Activated CD4-positive, alpha-beta T cell treated with anti-CD3 and anti-CD28 coated beads, Interleukin-2, amount 50 U/mL, for 24 hours (primary cell): Measurements from ENCODE around the gene PKD2L2.
A peak's percentile ranks its signal among the peaks of the same experiment; 100 is the strongest.
"Not testable (repeated sequence)": the region's sequence is repeated elsewhere in the genome, so short reads cannot be mapped to it uniquely, and the experiment has no call there.

Experiments used
- DNase-seq, 2 donors: peaks; one replicate each; pipeline ENCODE4 v3.0.0-alpha.2; 2020; ENCODE audit warnings: low read depth in 1 of 2, low spot score in 1 of 2

Gene PKD2L2

DNA sequence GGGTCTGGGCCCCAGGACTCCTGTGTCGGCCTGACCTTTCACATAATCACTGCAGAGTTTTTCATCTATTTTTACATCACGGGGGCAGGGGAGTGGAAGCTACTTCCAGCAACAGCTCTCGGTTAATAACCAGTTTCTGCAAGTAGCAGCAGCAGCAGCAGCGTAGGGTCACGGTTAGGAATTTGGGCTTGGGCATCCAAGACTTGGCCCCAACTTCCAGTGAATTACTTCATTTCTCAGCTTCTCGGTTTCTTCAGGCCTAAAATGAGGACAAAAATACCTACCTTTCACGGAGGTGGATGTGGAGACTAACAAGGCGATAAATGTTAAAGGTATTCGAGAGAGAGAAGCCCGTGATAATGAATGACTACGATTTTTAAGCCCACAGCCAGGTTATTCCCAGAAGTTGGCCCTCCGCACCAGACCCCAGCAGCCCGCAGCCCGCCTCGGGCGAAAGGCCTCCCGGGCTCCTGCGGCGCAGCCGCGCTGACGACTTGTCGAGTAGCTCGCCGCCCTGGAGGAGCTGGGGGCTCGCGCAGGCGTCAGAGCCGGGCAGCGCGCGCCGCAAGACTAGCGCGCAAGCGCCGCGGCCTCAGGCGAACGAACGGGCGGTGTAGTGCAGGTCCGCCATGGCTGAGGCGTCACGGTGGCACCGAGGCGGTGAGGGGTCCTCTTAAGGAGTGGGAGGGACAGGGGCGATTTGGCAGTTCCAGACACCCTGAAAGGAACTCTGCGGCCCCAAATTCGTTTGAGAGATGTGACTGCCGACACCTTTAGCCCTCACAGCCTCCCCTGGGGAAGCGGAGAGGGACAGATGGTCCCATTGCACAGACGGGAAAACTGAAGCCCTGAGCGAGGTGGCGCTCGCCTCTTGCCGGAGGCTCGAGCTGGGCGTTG lies at the start of gene PKD2L2:
Gene PKD2L2, plus strand, starts transcription at position 595 of the 897 bp plus-strand sequence. Its CDS starts 35 bp downstream, at position 630.
- peak; percentile 59 to 76 for DNase-seq

DNA sequence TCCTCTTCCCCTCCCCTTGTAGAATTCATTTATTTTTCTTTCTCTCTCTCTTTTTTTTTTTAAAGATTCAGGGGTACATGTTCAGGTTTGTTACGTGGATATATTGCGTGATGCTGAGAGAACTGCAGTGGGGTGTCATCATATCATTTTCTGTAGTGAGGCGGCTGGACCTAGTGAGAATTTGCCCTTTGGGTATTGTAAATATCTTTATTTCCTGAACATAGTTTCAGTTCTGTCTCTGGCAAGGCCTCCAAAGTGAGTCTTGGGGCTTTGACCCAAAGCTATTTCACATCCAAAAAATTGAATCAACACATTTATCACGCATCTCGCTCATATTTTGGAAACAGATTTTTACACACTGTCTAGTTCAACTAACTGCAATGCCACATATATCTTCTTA lies 47.0 kb upstream of the PKD2L2 start:
- DNase-seq: no peak

DNA sequence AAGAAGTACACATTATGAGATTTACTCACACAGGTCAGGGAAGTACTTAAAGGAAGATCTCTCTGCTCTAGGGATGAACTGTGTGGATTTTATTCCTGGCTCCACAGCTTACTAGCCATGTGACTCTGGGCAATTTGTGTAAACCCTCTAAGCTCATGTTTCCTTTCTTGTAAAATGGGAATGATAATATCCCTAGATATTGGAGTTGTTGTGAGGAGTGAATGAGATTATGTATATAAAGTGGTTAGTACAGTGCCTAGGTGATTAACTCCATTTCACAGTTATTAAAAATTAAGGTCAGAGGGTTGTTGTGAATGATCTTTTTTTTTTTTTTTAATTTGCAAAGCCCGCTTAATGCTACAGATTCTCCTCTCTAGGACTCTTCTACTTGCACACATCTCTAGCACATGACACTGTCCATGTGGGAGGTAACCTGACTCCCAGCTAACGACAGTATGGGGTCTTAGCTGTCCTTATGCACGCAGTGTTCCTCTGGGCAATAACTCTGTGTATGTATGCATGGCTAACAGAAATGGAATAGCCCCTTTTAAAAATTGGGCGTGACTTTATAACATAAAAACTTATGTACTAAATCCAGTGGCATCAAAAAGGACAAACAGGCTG lies 45.5 kb upstream of the PKD2L2 start:
- DNase-seq: no peak

DNA sequence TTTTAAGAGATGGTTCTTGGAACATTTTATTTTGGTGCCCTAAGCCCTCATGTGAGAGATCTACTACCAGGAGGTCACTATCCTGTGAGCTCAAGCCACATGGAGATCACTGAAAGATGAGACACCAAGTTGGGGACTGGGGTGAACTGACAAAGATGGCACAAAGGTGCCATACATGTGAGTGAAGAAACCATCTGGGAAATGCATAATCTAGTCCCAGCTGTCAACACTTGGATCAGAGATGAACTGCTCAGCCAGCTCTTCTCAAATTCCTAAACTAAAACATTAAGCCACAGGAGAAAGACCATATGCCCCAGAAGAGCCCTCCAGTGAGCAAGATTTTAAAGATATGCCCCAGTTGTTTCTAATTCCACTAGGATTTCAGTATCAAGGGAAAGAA lies 43.8 kb upstream of the PKD2L2 start:
- DNase-seq: no peak

DNA sequence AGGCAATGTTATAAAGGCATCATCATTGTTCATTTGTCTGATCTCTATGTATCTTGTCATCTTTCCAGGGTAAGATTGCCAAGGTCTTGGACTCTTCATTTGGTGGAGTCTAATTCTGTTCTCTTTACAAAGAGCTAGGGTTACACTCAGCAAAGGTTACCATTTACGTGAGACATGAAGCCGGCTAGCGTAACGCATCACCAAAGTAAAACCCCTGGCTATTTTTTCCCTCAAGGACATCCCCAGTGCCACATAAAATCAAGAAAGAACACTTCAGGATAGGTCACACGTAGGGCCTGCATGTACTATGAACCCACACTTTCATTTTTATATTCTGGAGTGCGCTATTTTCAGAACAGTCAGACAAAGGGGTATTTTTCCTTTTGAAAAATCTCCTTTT lies 41.6 kb upstream of the PKD2L2 start:
- no peak for DNase-seq

DNA sequence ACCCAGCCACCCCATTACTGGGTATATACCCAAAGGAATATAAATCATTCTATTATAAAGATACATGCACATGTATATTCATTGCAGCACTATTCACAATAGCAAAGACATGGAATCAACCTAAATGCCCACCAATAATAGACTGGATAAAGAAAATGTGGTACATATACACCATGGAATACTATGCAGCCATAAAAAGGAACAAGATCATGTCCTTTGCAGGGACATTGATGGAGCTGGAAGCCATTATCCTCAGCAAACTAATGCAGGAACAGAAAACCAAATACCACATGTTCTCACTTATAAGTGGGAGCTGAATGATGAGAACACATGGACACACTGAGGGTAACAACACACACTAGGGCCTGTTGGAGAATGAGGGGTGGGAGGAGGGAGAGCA lies 36.1 kb upstream of the PKD2L2 start:
- not testable (repeated sequence) for DNase-seq

DNA sequence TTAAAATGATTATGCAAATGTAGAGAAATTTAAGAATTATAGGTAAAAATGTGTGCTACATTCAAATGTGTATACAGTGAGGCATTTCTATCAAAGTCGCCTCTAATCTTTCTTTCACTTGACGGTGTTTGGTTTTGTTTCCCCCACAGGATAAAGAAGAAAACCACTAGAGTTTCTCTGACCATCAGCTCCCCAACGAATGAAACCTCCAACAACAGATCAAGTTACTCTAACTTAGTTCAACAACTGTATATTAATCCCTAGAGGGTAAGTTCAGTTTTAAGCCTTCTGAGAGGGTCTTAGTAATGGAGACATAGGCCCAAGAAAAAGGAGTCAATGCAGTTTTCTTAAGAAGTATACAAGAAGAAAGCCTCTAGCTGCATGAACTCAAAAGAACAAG lies 33.1 kb upstream of the PKD2L2 start:
- DNase-seq: no peak

DNA sequence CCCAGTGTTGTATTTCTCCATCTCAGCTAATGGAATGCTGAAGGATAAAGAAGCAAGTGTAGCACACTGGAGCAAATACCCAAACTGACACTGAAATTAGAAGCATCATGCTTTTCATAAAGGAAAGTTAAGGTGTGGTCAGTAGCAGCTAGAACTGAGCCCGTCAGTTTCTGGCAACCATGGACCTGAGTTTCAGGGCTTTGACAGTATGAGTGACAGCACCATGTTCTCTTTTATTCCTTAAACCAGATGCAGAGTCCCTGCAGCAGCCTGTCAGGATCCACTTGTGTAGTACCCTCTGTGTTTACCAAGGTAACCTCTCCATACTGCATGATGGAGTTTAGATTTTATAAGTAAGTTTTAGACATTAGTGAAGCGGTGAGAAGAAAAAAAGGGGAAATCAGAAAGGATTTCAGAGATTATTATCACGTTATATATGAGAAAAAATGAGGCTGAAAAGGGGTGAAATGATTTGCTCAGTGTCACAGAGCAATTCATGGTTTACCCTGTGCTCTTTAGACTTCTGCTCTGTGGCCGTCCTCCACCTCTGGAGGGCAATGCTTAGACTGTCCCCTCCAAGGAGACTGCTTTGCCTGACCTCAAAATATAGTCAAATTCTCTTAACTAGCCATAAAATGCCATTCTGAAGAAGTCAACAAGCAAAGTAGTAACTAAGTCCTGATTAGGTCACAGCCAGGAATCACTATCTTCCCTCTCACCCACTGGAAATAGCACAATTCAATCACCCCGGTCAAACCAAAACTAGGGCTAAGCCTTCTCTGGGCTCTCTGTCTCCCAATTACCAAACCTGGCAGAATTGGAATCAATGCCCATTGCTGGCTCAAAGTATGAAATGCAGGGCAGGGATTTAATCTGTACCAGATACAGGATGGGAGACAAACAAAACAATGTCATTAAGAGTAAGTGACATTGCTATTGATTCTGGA lies 32.1 kb upstream of the PKD2L2 start:
- DNase-seq: no peak

DNA sequence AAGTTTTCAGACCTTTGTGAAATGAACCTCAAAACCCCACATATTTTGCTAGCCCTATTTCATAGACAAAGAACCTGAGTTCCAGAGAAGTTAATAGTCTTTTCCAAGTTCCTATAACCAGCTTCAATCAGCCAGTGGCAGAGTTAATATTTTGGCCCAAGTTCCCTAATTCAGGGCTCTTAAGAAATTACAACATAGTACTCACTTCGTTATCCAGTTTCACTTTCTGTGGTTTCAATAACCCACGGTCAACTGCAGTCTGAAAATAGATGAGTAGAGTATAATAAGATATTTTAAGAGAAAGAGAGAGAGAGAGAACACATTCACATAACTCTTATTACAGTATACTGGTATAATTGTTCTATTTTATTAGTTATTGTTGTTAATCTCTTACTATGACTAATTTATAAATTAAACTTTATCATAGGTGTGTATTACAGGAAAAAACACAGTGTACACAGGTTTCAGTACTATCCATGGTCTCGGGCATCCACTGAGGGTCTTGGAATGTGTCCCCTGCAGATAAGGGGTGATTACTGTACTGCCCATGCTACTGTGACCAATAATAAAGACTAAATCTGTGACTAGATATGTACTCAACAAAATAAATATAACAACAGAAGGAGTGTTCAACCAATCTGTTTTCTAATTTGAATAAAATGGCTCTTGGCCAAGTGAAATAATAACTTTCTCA lies 30.9 kb upstream of the PKD2L2 start:
- no peak for DNase-seq

DNA sequence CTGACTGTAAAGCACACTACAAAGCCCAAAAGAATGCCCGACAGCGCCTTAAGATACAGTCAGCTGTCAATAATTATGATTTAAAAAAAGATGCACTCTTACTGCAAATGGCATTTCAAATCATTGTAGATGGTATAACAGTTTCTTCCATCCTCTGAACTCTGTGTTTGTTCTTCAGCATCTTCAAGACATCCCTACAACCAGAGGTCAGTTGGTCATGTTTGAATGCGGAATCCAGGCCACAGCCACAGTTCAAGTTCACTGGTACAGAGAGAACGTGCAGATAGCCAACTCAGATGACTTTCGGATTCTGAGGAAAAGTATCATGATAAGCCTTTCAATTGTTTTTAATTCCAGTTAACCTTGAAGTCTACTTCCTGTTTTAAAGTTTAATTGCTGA lies 30.3 kb upstream of the PKD2L2 start:
- DNase-seq: no peak

DNA sequence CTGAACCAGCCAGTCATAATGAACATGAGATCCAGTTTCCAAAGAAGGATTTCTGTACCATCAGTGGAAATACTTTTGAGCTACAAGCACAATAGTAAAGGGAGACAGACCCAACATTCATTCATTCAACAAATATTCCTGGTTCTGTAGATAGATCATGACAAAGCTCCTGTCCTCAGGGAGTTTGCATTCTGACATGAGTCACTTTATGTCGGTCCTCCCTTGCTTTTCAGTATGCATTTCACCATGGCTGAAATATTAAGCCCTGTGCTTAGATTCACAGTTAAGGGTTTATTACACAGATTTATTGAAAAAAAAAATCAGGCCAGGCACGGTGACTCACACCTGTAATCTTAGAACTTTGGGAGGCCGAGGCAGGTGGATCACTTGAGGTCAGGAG lies 27.0 kb upstream of the PKD2L2 start:
- DNase-seq: no peak

DNA sequence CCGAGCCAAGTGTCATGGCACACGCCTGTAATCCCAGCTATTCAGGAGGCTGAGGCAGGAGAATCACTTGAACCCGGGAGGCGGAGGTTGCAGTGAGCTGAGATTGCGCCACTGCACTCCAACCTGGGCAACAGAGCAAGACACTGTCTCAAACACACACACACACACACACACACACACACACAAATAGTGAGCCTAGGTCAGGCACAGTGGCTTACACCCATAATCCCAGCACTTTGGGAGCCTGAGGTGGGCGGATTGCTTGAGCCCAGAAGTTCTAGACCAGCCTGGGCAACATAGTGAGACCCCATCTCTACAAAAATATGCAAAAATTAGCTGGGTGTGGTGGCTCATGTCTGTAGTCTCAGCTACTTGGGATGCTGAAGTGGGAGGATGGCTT lies 25.6 kb upstream of the PKD2L2 start:
- not testable (repeated sequence) for DNase-seq

DNA sequence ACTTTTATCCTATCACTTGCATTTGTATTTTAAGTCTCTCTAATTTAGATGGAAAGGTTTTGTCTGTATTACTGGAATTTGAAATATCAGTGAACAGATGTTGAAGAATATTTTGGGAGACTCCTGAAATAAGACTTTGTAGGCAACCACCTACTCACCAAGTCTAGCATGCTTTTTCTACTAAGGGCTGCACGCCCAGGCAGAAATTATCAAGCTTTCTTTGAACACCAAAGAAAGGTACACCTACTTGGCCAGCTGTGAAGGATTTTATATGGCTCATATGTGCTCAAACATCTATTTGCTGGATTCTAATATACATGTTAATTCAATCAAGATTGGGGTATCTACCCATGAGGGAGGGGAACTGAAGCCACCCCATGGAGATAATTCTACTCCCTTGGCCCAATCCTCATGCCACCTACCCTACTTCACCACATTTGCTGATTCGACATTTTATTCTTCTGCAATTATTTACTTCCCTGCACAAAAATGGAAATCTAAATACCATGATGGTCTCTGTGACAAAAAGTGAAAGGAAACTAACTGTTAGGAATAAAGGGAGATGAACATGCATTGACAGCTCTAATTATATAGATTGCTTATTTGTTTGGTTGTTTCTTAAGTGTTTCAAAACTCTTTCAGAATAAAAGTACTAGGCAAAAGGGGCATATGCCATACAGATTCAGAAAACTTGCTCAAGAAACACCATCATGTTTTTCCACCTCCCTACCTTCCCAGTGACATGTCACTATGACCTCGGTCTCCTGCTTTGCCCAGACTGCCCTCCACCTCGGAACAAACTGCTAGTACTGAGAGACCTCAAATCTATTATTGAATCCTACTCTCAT lies 22.5 kb upstream of the PKD2L2 start:
- DNase-seq: no peak

DNA sequence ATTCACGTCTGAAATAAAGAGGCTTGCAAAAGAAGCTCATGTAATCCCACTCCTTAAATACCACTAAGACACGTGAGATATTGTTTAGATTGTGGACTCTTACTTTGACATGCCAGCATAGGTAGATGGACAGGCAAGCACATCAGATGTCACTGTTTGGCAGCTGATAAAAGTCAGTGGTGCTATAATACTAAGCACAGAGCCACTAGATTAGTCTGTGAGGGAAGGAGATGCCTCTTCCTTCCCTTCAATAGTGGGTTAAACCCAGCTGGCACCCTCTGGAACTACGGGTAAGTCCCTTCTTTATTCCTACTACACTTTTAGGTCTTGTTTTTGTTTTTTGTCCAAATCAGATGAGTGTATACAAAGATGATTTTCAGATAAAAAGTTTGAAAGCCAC lies 21.6 kb upstream of the PKD2L2 start, which contains the start of gene MYOT:
Gene MYOT, plus strand, starts transcription at position 197 of the 400 bp plus-strand sequence. CDS start 2,792 bp downstream, outside the sequence.
- DNase-seq: no peak

DNA sequence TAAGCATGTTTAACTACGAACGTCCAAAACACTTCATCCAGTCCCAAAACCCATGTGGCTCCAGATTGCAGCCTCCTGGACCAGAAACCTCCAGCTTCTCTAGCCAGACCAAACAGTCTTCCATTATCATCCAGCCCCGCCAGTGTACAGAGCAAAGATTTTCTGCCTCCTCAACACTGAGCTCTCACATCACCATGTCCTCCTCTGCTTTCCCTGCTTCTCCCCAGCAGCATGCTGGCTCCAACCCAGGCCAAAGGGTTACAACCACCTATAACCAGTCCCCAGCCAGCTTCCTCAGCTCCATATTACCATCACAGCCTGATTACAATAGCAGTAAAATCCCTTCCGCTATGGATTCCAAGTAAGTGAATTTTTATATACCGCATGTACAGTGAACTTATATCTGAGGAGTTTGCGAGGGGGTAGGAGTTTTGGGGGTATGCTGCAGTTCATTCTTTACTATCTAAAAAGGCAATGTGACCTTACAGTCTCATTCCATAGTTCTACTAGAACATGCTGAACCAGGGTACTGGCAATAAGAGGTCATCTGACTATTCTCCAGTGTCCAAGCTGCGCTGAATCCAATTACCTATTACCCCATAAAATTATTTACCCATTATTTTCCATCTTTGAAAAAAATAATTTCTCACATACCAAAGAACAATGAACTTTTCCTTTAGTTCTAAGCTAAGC lies 18.5 kb upstream of the PKD2L2 start:
- no peak for DNase-seq

DNA sequence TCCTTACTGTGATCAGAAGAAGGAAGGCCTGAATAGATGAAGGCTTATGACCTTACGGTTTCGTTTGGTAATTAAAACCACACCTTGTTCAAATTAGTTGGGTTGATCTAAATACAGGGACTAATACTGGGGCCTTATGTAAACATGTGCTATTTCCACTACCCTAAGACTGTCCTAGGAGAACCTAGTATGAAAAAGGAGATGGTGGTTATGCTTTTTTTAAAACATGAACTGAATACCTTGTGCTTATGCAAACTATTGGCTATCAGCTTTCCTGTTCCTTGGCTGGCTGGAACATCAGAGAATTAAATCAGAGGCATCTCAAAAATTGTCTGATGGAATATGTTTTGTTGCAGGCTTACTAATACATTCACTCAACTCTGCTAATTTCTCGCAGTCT lies 17.7 kb upstream of the PKD2L2 start:
- DNase-seq: no peak

DNA sequence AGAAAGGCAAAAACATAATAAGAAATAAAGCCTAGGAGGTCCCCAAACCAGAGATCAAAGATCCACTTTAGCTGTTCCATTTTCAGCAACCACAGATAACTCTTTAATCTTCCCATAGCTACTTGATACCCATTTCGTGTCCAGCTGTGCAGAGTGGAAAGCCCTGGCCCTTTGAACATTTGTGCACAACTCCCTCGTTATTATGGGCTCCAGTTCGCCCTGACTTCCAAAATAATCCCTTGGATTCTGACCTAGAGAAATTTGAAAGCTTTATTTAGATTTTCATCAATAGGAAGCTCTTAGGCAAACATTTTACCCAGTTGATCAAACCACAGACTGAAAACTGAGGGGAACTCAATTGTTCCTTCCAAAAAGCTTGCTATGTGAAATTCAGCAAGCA lies 16.8 kb upstream of the PKD2L2 start:
- no peak for DNase-seq

DNA sequence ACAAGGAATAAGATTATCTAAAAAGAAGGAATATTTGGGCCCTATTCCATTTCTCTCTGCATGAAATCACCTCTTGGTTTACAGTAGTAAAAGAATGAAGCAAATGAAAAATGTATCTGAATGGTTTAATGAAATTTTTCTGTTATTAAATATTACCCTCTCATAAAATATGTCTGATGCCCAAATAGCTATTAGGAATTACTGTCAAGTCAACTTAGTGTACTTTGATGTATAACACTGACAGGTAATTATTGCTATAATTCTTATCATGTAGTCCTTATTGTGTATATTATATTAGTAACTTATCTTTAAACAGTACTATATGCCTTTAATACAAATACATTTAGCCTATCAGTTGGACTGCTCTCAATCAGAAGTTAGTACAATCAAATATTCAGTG lies 13.2 kb upstream of the PKD2L2 start:
- no peak for DNase-seq

DNA sequence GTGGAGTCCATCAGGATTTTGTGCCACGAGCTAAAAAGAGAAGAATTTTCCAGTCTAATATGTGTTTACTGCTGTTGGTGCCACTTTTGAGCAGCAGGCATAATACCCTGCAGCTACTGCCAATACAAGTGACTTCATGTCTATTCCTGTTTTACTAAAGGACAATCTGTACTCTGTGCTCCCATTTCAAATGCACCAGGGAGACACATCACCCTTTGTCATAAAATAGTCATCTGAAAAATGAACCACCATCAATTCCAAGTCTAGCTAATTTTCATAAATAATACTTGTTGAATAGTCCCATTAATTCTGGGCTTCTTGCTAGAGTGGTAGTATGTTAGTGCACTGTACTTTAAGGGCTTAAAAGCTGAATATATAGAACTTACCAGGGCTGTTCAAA lies 8.9 kb upstream of the PKD2L2 start:
- no peak for DNase-seq
